Activated CD4-positive, alpha-beta T cell treated with anti-CD3 and anti-CD28 coated beads, Interleukin-2, amount 50 U/mL, for 48 hours (primary cell): ENCODE data around the gene ACTBL2.
"Not testable (repeated sequence)": the region's sequence is repeated elsewhere in the genome, so short reads cannot be mapped to it uniquely, and the experiment has no call there.

ENCODE experiments used
- DNase-seq, 2 experiments: peaks; one replicate each; pipeline ENCODE4 v3.0.0-alpha.2; 2020

ACTBL2 gene

DNA sequence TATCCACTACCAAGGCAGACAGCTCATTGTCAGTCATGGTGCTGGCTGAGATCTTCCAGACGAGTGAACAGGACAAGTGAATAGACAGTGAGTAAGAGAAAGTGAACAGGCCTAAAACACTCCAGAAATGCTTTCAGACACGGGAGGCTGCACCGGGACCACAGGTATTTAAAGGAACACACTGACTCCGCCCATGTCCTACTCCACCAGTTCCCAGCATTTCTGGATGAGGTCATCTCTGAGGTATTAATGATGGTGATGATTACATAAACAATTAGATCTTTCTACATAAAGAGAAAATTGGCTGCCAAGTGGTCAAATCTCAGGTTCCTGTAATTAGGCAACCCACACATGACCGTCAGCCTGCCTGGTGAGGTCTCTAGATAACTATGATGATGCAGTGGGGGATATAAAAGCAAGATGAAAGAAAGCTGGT, at the start of gene ACTBL2:
Gene ACTBL2, minus strand, starts transcription at position 141 of the 436 bp plus-strand sequence. Its CDS starts 104 bp downstream, at position 37.
- no peak for DNase-seq

DNA sequence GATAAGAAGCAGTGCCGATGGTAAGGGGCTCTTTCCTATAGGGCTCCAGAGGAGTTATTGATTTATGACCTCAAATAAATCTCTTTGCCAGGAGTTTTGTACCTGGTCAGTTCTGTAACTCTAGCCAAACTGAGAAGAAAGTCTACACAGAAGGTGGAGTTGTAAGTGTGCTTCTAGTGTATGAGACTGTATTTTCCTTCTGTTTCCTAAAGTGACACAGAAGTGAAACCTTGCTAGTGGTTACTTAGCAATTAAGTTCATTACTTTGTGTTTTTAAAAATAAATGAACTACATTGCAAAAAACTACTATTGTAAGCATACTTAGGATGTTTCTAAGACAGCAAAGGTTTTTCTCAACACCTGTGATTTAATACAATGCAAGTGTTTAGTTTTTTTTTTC, 48.7 kb upstream of the ACTBL2 start:
- DNase-seq = no peak

DNA sequence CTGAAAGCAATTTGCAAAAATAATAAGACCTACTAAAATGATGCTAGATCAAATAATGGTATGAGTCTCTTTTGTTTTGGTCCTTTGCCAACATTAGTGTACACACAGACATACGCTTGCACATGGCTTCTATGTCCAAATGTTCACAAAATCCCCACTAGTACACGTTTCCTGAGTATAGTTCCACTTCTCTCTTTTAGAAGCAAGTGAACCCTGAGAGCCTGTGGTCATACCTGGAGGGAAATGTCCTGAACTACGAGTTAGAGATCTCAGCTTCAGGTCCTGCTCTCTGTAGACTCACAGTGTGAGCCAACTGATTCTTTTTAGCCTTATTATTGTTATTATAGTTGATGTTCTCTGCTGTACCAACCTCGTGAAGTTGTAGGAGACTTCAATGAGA, 47.3 kb upstream of the ACTBL2 start:
- no peak for DNase-seq

DNA sequence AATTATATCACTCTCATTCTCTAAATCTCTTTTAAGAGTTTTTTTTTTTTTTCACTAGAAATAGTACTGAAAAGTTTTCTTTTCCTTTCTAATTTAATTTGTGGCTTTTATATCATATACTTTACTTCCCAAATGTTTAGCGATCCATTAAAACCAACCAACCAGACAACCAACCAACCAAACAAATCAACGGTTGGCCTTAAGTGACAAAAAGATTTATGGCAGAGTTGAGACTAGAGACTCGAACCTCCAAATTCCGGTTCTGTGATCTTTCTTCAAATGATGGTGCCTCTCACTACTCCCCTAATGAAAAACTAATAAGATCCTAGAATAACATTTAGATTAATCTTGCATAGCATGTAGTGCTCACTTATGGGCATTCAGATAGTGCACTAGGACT, 45.3 kb upstream of the ACTBL2 start:
- no peak for DNase-seq

DNA sequence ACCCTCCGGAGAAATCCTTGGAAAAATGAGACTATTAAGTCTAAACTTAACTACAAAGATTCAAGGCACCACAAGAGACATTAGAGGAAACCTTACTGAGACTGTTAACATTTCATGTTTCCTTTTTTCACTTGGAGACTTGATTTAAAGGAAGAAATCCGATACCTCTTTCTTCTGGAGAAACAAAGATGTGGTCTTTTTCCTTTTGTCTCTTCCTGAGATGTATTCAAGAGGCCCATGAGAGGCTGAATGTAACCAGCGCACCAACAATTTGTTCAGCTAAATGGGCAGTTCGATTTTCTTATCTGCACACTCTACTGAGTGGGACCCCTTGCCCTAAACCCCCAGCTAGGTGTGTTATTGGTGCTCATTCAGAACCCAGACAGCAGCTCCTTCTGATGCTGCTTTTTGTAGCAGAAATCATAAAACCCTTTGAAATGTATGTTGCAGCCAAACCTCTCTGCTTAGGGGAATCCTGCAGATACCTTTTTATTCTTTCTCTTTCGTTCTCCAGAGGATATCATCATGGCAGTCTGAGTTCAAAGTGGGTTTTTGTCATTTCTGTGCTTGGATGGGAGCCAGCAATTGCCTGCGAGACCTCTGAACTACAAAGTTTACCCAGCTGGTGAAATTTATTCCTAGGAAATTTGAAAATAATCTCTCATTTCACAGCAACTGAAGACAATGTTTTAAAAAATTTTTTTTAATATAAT, 41.9 kb upstream of the ACTBL2 start:
- no peak for DNase-seq

DNA sequence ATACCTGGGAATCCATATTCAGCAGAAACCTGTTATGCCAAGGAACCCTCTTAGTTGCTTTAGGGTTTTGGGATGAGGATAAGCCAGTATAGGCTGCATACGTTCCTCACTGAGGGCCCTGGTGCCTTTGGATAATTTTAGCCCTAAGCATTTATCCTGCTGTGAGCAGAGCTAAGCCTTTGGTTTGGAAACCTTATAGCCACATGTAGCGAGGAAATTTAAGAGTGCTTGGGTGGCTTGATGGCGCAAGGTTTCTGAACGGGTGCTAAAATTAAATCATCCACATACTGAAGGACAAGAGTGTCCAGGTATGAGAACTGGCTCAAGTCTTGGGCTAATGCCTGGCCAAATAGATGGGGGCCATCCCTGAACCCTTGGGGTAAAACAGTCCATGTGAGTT, 39.9 kb upstream of the ACTBL2 start:
- not testable (repeated sequence) for DNase-seq

DNA sequence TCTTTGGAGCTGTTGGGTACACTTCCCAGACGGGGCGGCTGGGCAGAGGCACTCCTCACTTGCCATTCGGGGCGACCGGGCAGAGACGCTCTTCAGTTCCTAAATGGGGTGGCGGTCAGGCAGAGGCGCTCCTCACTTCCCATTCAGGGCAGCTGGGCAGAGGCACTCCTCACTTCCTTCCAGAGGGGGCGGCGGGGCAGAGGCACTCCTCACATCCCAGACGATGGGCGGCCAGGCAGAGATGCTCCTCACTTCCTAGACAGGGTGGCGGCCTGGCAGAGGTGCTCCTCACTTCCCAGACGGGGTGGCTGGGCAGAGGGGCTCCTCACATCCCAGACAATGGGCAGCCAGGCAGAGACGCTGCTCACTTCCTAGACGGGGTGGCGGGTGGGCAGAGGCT, 35.8 kb upstream of the ACTBL2 start:
- DNase-seq = not testable (repeated sequence)

DNA sequence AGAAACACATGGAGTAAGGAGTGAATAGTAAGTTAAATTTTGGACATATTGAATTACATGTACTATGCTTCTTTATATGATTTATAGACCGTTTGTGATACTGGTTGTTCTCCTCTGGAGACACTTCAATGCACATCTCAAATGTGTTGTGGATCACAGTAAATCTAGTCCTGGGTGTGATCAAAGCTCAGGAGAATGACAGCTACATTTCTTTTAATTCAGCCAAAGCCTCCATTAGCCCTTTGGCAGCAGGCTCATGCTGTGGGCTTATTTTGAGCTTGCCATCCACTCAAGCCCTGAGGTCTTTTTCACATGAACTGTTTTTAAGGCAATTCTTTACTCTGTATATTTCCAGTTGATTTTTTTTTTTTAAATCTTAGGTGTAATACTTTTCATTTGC, 34.6 kb upstream of the ACTBL2 start:
- no peak for DNase-seq

DNA sequence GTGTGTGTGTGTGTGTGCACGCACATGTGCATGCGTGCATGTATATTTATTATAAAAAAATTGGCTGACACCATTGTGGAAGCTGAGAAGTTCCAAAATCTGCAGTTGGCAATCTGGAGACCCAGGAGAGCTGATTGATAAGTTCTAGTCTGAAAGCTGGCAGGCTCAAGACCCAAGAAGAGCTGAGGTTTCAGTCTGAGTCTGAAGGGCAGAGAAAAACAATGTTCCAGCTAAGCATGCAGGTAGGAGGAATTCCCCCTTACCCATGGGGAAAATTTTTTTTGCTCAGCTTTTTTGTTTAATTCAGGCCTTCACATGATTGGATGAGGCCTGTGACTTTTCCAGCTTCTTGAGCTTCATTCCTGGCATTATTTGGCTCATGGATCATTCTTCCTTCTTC, 31.2 kb upstream of the ACTBL2 start:
- DNase-seq = no peak

DNA sequence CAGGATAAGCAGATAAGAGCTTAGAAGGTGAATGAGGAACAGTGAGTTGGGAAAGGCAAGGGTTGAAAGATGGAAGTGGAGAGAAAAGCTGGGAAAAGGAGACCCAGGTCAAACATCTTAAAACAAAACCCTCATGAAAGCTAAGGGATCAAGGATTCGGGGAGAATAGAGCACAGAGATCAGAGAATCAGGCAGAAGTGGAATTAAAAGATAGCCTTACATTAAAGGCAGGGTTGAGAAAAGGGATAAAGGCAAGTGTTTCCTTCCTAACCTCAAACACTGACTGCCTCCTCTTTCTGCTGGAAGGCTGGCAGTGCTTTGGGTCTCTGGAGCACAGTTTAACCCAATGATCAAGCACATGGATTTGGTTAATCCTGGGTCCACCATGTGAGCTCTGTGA, 28.7 kb upstream of the ACTBL2 start:
- DNase-seq = no peak

DNA sequence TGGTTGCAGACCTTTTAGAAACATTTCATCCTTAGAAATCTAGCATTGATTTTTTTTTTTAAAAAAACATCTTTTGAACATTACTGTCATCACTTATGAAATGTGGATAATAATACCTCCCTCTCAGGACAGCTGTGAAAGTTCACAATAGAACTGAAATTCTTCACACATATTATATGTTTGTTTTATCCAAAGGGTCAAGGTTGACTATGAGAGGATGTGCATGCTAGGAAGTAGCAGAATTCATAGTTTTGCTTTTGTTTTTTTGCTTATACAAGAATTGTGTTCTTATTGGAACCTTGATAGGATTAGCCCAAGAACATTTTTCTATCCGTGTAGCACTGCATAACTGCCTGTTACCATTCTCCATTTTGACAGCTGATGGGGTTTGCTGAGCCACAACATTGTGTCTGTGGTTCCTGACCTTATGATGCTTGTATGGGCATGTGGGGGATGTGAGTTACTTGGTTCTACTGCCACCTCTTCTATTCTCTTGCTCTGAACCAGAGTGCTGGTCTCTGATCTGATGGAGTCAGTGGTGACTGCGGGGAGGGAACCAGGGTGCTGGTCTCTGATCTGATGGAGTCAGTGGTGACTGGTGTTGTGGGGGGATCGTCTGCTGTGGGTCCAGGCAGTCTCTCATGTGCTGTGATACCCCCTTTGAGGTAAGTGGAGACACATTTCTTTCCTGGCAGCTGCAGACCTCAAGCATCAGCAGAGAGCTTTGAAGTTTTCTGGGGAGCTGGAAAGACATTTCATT, 27.1 kb upstream of the ACTBL2 start:
- DNase-seq = no peak

DNA sequence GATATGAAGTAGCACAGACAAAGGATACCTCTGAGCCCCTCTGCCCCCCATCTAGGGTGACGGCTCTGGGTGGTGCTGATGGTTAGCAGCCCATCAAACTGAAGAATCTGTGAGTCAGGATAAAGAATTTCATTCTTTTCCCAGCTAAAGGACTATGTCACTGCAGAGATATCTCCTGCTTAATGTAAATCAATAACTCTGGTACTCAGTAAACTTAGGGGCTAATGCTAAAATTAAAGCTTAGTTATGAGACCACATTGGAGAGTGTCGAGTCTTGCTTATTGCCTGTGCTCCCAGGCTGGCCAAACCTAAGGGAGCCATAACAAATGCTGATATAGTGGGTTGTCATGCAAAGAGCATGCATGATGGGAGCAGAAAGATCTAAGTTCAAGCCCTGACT, 25.6 kb upstream of the ACTBL2 start:
- DNase-seq = no peak

DNA sequence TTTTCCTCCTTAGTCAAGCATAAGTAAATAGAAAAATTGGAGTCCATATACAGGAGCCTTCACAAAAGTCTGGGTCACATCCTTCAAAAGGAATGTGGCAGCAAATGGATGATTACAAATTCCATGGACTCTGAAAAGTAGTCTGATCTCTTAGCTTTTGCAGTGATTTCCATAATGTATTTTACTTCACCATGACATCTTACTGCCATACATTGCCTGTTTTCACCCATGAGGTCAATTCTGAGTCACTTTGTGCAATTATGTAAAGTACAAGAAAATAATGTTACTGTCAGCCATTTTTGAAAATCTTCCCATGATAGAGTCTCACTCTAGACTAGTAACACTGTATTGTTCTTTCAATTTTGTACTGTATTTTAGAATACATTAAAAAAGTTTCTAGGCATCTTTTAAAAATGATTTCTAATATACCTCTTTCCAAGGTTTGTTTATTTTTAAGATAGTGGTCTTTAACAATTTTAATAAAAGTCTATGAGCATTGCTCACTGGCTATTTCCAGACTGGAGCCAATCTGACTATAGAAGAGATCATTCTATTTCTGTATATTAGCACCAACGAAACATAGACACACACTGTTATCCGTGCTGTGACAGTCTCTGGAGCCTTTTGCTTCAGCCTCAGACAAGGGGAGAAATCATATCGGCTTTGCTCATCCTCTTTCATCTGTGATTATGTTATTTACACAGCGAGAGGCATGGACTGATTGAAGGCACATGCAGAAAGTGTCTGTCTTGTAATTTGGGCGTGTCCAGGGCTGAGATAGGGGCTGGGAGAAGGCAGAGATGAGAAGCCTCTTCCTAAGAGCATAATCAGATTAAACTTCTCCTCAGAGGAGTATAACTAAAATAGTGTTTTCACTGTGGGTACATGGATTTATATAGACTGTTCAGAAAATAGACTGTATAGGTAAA, 22.9 kb upstream of the ACTBL2 start:
- DNase-seq = no peak

DNA sequence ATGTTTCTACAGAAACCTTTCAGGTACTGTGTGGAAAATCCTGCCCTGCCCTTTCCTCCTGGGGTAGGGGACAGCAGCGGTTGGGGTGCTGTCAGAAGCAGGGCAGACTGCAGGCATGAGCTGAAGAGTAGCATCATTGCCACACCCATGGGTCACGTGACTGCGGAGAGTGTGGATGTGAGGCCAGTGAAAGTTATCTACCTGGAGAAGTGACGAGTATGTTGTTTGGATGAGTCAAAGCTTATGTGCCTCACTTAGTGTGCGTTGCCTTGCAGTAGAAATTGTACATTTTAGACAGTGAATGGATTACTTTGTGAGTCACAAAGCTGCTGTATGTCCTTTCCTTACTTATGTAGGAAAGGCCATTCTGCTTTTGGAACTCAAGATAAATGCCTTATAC, 21.7 kb upstream of the ACTBL2 start:
- no peak for DNase-seq

DNA sequence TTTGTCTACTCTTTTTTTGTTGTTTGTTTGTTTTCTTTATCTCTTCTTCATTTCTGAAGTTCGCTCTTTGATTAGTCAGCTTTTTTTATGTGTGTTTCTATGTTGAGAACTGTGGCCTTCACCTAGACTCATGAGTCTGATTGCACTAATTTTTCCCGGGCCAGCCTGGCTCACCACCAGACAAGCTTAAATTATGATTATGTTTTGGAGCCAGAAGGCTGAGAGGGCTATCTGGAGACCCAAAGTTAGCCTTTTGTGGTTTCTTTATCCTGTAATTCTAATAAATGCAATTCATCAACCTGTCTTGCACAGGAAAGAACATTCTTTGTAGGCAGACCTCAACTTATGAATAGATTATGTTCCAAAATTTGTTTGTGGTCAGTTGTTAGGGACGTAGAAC, 20.8 kb upstream of the ACTBL2 start:
- no peak for DNase-seq

DNA sequence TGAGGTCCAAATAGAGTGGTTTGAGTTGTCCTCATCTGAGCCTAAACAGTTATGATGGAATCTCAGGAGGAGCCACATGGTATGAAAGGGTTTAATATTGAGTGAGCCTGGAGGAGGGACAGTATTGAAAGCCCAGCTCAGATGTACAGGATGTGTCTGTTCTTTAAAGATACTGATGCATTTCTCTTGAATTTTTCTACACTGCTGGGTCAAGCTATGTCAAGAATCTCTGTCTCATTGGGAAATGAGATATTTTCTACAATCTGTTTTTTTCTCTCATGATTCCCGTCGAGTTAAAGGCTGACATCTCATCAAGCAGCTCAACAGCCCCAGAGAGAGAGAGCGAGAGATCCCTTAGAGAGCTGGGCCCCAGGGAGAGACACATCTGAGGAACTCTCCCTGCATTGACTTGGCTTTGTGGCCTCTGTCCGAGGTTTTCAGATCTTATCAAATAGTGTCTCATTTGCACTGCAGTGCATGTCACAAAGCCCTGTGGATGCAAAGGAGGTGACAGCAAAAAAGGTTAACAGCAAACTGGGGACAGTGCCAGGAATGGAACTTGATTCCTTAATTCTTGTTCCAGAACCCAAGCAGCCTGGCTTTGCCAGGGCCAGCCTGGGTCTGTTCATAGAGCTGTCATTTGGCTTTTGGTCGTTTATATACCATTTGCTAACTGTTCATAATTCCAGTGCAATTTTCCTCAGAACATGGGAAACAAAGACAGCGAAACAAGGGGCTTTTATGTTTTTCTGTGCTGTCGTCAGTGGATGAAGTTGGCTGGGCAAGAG, 19.0 kb upstream of the ACTBL2 start:
- no peak for DNase-seq

DNA sequence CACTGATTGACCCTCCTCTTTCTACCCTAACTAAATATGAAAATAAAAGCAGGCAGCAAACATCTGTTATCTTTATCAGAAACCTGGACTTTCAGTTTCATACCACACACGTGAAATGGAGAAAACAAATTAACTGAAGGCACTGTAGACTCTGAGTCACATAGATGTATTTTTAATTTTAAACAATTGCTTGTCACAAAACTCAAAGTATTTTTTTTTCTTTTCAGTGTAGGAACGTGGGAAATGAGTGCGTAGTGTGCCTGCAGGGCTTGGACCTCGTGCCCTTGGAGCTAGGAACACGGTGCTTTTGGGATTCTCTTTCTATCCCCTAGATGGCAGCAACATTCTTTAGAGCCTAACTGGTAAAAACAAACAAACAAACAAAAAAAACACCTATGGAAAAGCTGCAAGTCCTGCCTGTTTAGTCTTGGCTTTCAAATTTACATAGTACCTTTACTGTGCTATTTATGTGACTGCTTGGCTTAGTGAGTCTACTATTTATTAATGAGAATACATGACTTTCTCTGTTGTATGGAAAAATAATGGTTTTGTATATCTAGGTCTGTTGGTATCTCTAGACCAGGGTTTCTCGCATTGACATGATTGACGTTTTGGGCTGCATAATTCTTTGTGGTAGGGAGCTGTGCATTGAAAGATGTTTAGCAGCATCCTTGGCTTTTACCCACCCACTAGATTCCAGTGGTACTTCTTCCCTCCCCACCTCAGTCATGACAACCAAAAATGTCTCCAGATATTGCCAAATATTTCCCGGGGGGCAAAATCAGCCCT, 16.8 kb upstream of the ACTBL2 start:
- no peak for DNase-seq

DNA sequence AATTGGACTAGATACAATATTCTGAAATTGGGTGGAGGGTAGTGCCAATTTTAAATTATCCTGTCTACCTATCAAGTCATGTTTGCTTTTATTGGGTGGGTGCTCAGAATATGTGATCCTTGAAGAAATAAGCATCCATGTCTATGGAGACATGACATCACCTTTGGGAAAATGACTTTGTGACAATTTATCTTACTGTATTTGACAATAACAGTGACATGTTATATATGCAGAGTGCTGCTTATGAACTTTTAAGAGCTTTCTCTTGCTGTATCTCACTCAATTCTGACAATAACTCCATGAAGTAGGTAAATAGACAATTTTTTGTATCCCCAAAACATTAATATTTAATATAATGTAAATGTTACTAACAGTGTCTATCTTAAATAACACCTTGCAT, 15.1 kb upstream of the ACTBL2 start:
- no peak for DNase-seq

DNA sequence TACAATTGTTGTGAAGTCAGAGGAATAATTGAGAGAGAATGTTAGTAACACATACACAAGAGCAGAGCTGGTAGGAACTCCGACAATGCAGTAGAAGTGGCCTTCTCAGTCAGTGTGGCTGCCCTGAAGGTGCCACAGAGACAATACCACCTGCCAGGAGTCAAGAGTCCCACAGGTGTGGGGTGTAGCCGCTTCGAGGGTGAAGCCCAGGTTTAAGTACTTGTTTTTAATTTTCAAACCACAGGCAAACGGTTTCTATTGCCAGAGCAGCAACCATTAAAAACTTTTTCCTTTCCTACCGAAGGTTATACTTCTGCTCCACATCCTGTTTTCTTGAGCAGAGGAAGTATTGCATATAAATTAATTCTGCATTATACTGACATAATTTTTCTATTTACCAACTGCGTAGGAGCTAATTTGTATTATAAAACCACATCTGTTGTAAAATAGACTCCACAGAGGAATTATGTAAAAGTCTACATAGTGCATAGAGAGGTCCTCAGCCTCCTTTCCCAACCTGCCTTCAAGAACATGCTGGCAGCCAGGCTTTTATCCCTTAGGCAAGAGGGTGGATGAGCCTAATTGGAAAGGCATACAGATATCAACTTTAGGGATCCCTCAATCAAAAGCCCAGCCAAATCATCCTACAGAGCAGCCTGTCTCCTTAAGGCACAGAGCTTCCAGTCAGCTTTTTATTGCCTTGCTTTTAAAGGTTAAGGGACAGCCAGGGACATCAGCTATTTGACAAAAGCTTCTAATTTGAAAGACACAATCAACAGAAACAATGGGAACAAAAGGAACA, 12.9 kb upstream of the ACTBL2 start:
- DNase-seq = no peak
